ENCODE measurements around the gene NGLY1. TPM values are rescaled to one million over a fixed set of nuclear protein-coding genes. Genes with fewer than 3 reads are reported as not detected.

NGLY1 gene
- total RNA-seq, 1 experiment from 2014 or later = 39.0 TPM

DNA sequence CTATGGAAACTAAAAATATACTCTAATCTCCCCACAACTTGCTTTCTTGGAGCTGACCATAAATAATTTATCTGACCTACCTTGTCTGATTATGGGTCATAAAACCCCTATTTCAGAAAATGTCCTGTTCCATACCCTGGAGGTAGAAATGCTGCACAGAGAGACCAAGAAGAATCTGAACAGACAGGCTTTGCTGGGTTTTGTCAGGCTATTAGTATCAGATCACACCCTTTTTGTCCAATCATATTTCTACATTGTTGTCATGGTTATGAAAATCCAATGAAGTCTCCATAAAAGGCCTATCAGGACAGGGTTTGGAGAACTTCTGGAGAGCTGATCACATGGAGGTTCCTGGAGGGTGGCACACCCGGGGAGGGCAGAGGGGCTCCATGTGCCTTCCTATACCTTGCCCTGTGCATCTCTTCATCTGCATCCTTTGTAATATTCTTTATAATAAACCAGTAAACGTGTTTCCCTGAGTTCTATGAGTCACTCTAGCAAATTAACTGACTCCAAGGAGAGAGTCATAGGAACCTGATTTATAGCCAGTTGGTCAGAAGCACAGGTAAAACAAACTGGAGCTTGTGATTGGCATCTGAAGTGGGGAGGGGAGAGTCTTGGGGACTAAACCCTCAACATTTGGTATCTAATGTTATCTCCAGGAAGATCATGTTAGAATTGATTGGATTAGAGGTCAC is 58.1 kb downstream of the NGLY1 start:
- in situ Hi-C loops (cut with HindIII; ENCODE audit: low sequenced_read_pairs) = no loop called here
- DNase-seq (ENCODE audit: low spot score) = no peak

DNA sequence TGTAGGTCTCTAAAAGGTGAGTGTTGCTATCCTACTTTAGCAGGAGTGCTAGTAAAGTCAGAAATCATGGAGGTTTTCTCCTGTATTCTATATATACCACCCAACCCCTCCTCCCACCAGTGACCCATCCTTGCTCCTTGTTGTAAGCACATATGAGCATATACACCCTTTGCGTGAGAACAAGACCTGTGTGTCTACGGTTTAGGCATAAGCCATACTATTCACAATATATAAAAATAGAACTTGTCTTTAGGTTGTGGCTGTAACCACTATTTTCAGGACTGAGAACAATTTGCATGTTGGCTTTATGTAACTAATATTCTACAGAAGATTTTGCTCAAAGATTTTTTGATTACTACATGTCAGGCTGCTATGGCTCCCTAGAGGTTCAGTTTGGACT is 59.4 kb downstream of the NGLY1 start:
- in situ Hi-C loops (cut with HindIII; ENCODE audit: low sequenced_read_pairs) = no loop called here
- no peak for DNase-seq (ENCODE audit: low spot score)

DNA sequence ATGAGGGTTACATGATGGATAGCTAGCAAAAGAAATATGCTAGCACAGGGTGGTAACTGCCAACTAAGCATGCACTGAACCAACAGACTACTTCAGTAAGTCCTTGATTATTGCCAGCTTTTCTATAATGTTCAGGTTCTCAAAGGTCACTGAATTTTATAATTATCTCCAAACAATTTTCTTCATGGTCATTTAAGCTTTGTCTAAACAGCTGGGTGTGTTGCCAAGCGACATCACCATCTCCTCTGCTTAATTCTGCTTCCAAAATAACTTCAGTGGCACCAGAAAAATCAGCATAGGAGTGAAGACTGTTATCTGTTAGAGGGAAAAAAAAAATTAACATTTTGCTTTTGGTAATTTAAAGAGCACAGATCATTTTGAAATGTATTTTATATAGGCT is 63.9 kb downstream of the NGLY1 start:
- in situ Hi-C loops (cut with HindIII; ENCODE audit: low sequenced_read_pairs) = no loop called here

DNA sequence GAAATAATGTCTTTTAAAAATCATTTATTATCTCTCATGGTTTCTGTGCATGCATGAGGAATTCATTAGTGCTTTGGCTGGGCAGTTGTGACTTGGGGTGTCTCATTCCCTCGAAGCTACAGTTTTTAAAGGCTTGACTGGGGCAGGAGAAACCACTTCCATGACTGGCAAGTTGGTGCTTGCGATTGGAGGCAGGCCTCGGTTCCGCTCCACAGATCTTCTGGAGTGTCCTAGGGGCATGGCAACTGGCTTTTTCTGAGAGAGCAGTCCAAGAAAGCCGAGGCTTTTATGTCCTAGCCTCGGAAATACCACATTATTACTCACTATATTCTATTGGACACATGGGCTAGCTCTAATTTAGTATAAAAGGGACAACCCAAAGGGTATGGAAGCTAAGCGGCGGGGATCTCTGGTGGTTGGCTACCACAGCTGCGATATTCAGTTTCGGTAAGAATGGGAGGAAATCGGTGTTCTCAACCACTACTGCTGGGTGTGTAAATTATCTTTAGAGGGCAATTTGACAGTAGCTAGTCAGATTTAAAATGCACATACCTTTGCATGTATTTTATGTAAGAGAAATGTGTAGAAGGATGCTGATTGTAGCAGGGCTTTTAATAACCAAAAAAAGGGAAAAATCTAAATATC is 69.8 kb downstream of the NGLY1 start:
- in situ Hi-C loops (cut with HindIII; ENCODE audit: low sequenced_read_pairs) = no loop called here
- no peak for DNase-seq (ENCODE audit: low spot score)

More for the DNA sequence above, 63.9 kb downstream of the NGLY1 start:
- no peak for DNase-seq (ENCODE audit: low spot score)

DNA sequence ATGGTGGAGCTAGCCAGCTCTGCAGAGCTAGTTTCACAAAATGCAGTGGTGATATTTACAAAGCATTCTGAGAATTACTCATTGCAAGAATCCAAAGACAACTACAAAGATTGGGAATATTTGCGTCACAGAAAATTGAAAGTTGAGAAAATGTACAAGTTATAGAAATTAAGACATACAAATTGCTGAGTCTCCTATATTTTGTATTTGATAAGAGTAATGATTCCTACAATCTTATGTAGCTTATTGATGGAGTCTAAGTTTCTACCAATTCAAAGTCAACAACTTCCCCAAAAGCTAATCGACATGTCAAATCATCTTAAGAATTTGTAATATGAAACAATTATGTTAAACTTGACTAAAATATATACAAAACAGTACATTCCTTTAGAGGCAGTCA is 72.2 kb downstream of the NGLY1 start:
- DNase-seq (ENCODE audit: low spot score) = no peak

DNA sequence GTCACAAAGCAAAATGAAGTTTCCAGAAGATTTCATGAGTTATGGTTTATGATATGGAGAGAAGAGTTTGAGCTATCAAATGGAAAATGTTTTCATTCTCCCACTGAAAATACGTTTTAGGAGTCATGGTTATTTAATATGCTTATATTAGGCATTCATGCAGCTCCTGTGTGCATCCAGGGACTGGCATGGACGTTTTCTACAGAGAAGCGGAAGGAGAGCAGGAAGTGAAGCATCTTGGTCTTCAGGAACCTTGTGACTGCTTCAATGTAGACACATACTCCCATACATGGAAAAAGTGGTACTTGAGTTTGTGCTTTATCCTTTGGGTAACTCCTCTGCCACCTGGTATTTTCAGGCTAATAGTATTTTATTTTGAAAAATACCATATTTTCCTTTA is 75.2 kb downstream of the NGLY1 start:
- in situ Hi-C loops (cut with HindIII; ENCODE audit: low sequenced_read_pairs) = no loop called here
- no peak for DNase-seq (ENCODE audit: low spot score)

More for the DNA sequence above, 72.2 kb downstream of the NGLY1 start:
- in situ Hi-C loops (cut with HindIII; ENCODE audit: low sequenced_read_pairs) = no loop called here

DNA sequence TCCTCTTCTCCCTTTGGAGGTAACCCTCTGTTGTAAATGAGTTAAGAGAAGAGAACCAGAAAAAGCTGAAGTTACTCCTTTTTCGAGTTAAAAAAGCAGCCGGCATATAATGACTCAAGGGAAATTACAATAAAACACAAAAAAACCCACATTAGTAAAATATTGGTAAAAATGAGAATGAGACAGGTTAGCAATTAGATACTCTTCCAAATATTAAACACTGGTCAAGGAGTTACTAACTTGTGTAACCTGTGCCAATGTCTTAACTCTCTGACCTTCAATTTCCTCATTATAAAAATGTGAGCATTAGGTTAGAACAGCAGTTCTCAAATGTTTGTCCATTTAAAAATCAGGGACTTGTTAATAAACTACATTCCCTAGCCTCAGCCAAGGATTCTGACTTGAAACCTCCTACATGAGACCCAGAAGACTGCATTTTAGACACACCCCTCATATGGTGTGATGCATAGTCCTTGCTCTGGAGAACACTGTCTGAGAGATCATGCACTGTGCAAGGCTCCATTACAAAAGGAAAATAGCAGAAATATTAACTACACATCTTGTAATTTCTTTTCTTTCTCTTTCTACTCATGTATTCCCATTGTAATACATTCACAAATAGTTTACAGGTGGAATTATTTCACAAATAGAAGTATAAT is 75.8 kb downstream of the NGLY1 start:
- no peak for DNase-seq (ENCODE audit: low spot score)
- in situ Hi-C loops (cut with HindIII; ENCODE audit: low sequenced_read_pairs) = no loop called here

DNA sequence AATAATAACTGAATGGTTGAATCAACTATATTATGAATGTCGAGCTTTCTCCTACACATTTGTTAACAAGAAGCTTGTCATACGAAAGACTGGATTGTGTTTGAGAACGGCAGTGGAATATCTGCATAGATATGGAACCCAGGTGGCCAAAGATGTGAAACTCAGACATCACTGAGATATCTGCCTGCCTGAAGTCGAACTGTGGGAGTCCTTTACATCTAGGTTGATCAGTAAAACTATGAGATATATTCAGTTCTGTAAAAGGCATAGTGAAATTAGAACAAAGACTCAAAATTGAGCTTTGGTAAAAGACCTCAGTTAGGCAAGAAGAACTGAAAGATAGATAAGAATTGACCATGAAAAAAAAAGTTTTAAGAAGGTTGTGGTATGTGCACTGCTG is 77.0 kb downstream of the NGLY1 start:
- in situ Hi-C loops (cut with HindIII; ENCODE audit: low sequenced_read_pairs) = no loop called here
- DNase-seq (ENCODE audit: low spot score) = no peak

DNA sequence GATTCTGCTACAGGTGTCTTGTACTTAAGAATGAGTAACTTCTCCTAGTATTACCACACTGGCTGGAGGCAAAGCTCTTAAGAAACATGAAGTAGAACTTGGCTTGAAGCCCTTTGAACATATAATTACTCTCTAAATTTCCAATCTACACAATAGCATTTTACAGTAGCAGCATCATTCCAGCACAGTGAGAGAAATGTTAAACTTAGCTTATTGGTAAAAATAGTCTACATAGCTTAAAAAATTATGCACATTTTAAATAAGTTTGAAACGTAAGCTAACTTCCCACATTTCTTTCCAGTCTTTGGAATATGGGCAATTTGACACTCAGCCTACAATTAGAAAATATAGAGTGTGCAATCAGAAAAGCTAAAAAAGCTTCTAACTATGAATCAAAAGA is 85.7 kb downstream of the NGLY1 start:
- no peak for DNase-seq (ENCODE audit: low spot score)
- in situ Hi-C loops (cut with HindIII; ENCODE audit: low sequenced_read_pairs) = no loop called here

DNA sequence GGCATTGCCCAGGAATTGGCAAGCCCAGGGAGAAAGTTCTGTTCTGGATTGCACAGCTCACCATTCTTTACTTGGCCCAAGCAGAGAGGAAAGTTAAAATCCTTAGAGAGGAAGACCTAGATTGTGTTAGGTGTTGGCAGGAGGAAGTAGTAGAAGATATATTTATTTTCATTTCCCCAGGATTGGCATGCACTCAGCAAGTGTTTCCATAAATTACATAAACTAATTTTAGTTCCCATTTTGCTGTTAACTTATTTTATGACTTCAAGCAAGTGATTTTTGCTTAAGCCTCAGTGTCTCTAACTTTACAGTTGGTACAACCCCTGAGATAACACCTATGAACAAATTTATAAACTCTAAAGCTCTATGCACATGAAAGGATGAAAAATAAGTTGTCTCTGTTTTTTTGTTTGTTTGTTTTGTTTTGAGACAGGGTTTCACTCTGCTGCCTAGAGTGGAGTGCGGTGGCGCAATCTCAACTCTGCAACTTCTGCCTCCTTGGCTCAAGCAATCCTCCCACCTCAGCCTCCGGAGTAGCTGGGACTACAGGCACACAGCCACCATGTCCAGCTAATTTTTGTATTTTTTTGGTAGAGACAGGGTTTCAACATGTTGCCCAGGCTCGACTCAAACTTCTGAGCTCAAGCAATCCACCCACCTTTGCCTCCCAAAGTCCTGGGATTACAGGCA is 87.4 kb downstream of the NGLY1 start:
- in situ Hi-C loops (cut with HindIII; ENCODE audit: low sequenced_read_pairs) = no loop called here
- DNase-seq (ENCODE audit: low spot score) = no peak

DNA sequence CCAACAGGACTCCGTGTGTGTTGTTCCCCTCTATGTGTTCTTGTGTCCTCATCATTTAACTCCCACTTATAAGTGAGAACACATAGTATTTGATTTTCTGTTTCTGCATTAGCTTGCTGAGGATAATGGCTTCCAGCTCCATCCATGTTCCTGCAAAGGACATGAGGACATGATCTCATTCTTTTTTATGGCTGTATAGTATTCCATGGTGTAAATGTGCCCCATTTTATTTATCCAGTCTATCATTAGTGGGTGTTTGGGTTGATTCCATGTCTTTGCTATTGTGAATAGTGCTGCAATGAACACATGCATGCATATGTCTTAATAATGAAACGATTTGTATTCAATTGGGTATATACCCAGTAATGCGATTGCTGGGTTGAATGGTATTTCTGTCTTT is 90.0 kb downstream of the NGLY1 start:
- DNase-seq (ENCODE audit: low spot score) = no peak
- in situ Hi-C loops (cut with HindIII; ENCODE audit: low sequenced_read_pairs) = no loop called here

DNA sequence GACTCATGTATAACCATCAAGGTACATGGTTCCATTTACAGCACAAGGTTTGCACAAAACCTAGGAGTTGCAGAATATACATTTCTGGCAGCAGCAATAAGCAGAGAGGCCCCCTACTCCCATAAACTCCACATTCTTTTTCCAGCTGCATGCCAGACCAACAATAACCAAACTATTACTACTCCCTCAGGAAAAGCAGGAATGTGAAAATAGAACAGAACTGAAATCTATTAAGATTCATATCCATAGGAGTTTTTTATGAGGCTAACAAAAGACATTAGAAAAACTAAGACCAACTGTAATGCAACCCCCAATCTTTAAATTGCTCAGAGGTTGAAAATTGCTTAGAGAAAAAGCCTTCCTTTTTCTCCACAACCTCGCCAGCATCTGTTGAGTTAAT is 90.9 kb downstream of the NGLY1 start:
- in situ Hi-C loops (cut with HindIII; ENCODE audit: low sequenced_read_pairs) = no loop called here
- DNase-seq (ENCODE audit: low spot score) = no peak

DNA sequence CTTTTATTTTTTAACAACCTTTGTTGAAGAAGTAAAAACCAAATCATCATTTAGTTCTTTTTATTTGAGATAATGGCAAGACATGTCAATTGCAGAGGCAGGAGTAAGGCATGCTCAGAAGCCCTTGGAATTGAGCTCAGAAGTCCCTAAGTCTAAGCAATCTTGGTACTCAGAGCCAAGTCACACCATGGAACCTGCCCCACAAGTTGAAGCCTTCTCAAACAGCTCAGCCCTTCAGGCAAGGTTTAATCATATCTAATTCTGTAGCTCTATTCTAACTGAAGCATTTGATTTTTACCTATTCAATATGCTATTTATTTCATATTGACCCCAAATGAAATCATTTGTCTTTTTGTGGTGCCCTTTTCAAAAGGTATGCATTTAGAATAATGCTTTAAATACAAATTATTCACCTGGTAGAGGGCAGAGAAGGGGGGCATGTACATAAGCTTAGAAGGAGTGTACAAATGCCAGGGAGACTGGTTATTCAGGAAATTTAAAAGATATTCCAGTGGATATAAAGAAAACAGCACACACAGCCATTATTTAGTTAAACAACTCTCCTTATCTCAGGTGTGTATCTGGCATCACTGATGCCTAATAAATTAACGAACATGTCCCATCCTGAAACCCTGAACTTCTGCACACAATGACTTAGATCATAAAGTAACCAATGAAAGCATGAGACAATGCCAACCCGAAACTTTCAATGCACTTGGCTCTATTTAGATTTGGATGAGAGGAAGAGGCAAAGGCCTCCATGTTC is 92.3 kb downstream of the NGLY1 start:
- in situ Hi-C loops (cut with HindIII; ENCODE audit: low sequenced_read_pairs) = no loop called here
- DNase-seq (ENCODE audit: low spot score) = no peak

DNA sequence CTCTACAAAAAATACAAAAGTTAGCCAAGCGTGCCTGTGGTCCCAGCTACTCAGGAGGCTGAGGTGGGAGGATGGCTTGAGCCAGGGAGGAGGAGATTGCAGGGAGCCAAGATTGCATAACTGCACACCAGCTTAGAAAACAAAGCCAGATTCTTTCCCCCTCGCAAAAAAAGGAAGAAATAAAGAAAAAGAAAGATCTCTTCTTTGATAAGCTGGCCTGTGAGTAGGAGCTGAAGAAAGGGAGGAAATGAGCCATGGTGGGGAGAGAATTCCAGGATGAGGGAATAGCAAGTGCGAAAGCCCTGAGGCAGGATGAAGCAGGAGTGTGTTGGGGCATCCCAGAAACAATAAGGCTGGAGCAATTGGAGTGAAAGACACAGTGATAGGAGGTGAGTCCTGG is 94.0 kb downstream of the NGLY1 start:
- no peak for DNase-seq (ENCODE audit: low spot score)
- in situ Hi-C loops (cut with HindIII; ENCODE audit: low sequenced_read_pairs) = no loop called here

DNA sequence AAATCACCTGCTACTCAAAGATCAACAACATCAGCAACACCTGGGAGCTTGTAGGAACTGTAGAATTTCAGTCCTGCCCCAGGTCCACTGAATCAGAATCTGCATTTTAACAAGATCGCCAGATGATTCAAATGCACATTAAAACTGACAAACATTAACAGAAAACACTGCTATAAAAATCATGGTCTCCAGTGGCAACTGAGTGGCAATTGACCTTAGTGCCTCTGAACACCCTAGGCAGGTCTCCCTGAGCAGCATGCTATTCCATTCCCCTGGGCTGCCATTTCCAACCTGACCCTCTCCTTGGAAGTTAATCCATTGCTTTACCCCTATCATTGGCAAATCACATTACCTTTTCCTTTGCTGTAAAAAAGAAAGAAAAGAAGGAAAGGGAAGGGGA is 95.5 kb downstream of the NGLY1 start:
- in situ Hi-C loops (cut with HindIII; ENCODE audit: low sequenced_read_pairs) = no loop called here
- DNase-seq (ENCODE audit: low spot score) = no peak

DNA sequence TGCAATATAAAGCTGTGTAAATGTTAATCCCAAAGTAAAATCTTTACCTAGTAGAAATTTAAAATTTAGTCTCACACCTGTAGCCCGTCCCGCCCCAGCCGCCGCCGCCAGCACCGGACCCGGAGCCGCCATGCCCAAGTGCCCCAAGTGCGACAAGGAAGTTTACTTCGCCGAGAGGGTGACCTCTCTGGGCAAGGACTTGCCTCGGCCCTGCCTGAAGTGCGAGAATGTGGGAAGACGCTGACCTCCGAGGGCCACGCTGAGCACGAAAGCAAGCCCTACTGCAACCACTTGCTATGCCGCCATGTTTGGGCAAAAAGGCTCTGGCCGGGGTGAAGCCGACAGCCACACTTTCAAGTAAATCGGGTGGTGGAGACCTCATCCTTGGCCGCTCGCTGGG is 96.5 kb downstream of the NGLY1 start:
- DNase-seq (ENCODE audit: low spot score) = no peak
- in situ Hi-C loops (cut with HindIII; ENCODE audit: low sequenced_read_pairs) = no loop called here

DNA sequence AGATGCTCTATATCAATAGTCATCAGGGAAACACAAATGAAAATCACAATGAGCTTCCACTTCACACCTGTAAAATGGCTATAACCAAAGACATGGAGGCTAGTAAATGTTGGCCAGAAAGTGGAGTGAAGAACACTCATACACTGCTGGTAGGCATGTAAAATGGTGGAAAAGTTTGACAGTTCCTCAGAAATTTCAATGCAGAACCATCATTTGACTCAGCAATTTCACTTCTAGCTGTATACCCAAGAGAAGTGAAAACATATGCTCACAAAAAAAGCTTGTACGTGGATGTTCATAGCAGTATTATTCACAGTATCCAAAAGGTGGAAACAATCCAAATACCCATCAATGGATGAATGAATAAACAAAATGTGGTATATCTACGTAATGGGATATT is 99.4 kb downstream of the NGLY1 start:
- in situ Hi-C loops (cut with HindIII; ENCODE audit: low sequenced_read_pairs) = no loop called here
- no peak for DNase-seq (ENCODE audit: low spot score)

DNA sequence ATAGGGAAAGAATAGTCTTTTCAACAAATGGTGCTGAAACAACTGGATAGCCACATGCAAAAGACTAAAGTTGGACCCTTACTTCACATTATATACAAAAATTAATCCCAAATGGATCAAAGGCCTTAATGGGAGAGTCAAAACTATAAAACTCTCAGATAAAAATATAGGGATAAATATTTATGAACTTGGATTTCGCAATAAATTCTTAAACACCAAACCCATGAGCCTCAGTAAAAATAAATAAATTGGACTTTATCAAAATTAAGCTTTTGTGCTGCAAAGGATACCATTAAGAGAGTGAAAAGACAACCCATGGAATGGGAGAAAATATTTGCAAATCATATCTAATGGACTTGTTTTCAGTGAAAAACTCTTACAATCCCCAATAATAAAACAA is 99.8 kb downstream of the NGLY1 start:
- in situ Hi-C loops (cut with HindIII; ENCODE audit: low sequenced_read_pairs) = no loop called here
- DNase-seq (ENCODE audit: low spot score) = no peak

DNA sequence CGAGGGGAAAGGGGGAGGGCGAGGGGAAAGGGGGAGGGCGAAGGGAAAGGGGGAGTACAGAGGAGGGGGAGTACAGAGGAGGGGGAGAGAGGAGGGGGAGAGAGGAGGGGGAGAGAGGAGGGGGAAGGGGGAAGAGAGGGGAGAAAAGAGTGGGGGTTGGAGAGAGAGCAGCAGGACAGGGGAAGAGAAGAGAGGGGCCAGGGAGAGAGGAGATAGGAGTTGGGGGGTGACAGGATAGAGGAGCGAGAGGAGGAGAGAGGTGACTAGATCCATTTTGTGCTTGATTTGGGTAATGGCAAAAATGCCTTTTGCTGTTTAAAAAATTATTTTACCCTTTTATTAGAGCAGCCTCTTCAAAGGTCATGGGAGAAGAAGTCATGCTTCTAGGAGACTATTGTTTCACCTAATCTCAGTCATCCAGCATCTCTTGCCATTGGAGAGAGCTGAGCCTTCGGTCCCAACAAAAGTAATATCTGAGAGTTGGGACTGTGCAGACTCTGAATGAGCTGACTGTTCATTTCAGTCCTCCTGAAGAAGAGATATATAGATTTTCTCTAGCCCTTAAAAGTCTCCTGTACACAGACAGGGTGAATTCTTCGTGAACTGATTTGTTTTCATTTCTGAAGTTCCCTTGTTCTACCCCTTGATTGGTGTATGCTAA is 103.5 kb downstream of the NGLY1 start:
- in situ Hi-C loops (cut with HindIII; ENCODE audit: low sequenced_read_pairs) = no loop called here
- no peak for DNase-seq (ENCODE audit: low spot score)
